Muscle layer of colon (tissue), 2 donors: ENCODE results near the gene SRC.
A peak's percentile ranks its signal among the peaks of the same experiment; 100 is the strongest.
"Not testable (repeated sequence)": the region's sequence is repeated elsewhere in the genome, so short reads cannot be mapped to it uniquely, and the experiment has no call there.

Experiments used
- H3K27ac ChIP-seq: one replicate; pipeline ENCODE4 v1.7.0; 2013; ENCODE audit warnings: low read depth, mild to moderate bottlenecking, low read length, moderate library complexity
- H3K27me3 ChIP-seq, 2 donors: one replicate each; pipeline ENCODE4 v1.7.0; 2013; ENCODE audit warnings: low read length in 2 of 2, mild to moderate bottlenecking in 2 of 2; ENCODE audit not compliant: insufficient read depth in 2 of 2, control insufficient read depth in 1 of 2
- H3K36me3 ChIP-seq: one replicate; pipeline ENCODE4 v1.7.0; 2013; ENCODE audit warnings: mild to moderate bottlenecking, low read length; ENCODE audit not compliant: insufficient read depth
- H3K4me1 ChIP-seq: one replicate; pipeline ENCODE4 v1.7.0; 2013; ENCODE audit warnings: mild to moderate bottlenecking, low read length; ENCODE audit not compliant: insufficient read depth
- H3K4me3 ChIP-seq, 2 donors: one replicate each; pipeline ENCODE4 v1.7.0; 2013; ENCODE audit warnings: low read length in 2 of 2, low read depth in 1 of 2, mild to moderate bottlenecking in 1 of 2, moderate library complexity in 1 of 2
- H3K9ac ChIP-seq: one replicate; pipeline ENCODE4 v1.7.0; 2013; ENCODE audit warnings: low read length
- H3K9me3 ChIP-seq: one replicate; pipeline ENCODE4 v1.7.0; 2013; ENCODE audit warnings: mild to moderate bottlenecking, low read length
- donor health status: abdominal sarcoma.
- donor health status: Adenocarcinoma of cecum.

SRC gene

GRCh38 chr20:37339208-37339607, 6.7 kb upstream of the SRC start:
- H3K27me3 ChIP-seq = no peaks in the 10 kb centered on the region
- H3K9me3 ChIP-seq = no peaks in the 10 kb centered on the region
- H3K27ac ChIP-seq = no peak overlapping the region
- no peak overlapping the region for H3K4me3 ChIP-seq
- H3K9ac ChIP-seq = no peak overlapping the region
- H3K36me3 ChIP-seq = no peaks in the 10 kb centered on the region
- peaks cover 16% of the 10 kb centered on the region for H3K4me1 ChIP-seq

GRCh38 chr20:37339764-37340109, 6.2 kb upstream of the SRC start:
- not testable (repeated sequence) for H3K9ac ChIP-seq, H3K4me3 ChIP-seq, H3K27me3 ChIP-seq, H3K27ac ChIP-seq, H3K9me3 ChIP-seq, H3K36me3 ChIP-seq
- peaks cover 16% of the 10 kb centered on the region for H3K4me1 ChIP-seq

GRCh38 chr20:37340998-37341397, 4.9 kb upstream of the SRC start:
- Histone ChIP-seq H3K9me3 (no peaks in the 10 kb centered on the region), H3K4me1 (peaks cover 11% of the 10 kb centered on the region), H3K4me3 (no peak overlapping the region), H3K36me3 (no peaks in the 10 kb centered on the region), H3K9ac (no peak overlapping the region), H3K27ac (no peak overlapping the region), H3K27me3 (no peaks in the 10 kb centered on the region)

DNA sequence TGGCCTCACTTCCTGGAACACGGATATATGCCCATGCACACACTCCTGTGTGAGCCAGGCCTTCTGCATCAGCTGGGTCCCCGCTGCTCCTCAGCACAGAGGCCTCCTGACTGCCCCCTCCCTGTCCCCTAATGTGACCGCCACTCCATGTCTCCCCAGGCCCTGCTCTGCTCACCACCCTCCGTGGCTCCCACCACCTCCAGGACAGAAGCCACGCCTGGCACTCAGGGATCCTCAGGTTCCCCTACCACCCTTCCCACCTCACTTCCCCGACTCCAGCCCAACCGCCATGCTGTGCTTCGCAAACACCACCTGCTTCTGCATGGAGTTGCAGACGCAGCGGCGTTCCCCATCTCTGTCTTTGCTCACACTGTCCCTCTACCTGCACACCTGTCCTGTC, 4.3 kb upstream of the SRC start:
- H3K27ac ChIP-seq = no peak overlapping the region
- H3K4me3 ChIP-seq = no peak overlapping the region
- no peaks in the 10 kb centered on the region for H3K27me3 ChIP-seq
- H3K9me3 ChIP-seq = no peaks in the 10 kb centered on the region
- peaks cover 7% of the 10 kb centered on the region for H3K4me1 ChIP-seq
- H3K9ac ChIP-seq = no peak overlapping the region
- H3K36me3 ChIP-seq = no peaks in the 10 kb centered on the region

DNA sequence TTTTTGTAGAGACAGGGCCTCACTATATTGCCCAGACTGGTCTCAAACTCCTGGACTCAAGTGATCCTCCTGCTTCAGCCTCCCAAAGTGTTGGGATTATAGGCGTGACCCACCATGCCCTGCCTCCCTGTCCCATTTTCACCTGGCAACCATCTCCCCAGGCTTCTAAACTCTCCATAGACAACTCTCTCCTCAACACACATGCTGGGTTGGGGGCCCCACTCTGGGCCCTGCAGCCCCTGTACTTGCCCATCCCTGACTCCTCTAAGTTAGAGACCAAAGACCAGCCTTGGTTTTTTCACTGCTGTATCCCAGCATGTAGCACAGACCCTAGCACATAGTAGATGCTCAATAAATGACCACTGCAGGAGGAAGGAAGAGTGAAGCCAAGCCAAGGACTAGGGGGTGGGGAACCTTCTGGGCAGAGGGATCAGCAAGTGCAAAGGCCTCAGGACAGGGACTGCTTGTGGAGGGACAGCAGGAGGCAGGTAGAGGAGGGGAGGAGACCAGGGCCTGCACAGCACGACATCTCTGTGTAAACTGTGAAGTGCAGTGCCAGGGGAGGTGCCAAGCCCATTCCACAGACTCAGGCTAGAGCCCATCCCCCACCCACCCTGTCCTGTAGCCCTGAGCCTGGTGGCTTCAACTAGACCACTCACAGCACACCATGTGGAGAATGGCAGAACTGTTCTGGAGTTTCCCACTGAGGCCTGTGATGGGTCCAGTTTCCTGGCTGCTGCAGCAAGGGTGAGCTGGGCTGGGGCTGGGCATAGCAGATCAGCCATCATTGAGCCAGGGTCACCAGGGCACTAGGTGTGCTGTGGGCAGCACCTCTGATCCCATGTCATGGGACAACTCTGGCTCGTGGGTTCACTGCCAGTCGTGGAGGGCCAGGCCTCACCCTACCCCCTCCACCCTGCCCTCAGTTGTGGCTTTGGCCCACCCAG, 3.4 kb upstream of the SRC start:
- no peaks in the 10 kb centered on the region for H3K9me3 ChIP-seq
- H3K9ac ChIP-seq = no peak overlapping the region
- no peaks in the 10 kb centered on the region for H3K36me3 ChIP-seq
- H3K4me1 ChIP-seq = peaks cover 8% of the 10 kb centered on the region
- H3K27ac ChIP-seq = no peak overlapping the region
- H3K4me3 ChIP-seq = no peak overlapping the region
- H3K27me3 ChIP-seq = no peaks in the 10 kb centered on the region

GRCh38 chr20:37343212-37343993, 2.5 kb upstream of the SRC start:
- no peaks in the 10 kb centered on the region for H3K9me3 ChIP-seq
- H3K27ac ChIP-seq = no peak overlapping the region
- no peaks in the 10 kb centered on the region for H3K36me3 ChIP-seq
- peaks cover 17% of the 10 kb centered on the region for H3K4me1 ChIP-seq
- H3K4me3 ChIP-seq = no peak overlapping the region
- H3K9ac ChIP-seq = no peak overlapping the region
- H3K27me3 ChIP-seq = no peaks in the 10 kb centered on the region

DNA sequence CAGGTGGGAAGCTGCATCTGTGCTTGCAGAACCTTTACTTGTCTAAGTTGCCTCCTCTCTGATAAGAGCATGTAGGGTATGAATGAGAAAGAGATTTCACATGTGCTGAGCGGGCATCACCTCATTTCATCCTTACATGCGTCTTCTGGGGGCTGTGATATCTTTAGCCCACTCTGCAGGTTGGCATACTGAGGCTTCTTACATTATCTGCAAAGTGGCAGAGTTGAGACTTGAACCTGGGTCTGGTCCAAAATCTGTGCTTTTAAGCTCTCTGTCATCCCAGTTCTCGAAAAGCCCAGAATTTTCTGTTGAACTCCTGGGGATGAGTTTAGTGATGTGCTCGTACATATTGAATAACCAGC, 2.0 kb upstream of the SRC start:
- Histone ChIP-seq H3K27ac (no peak overlapping the region), H3K9ac (no peak overlapping the region)

DNA sequence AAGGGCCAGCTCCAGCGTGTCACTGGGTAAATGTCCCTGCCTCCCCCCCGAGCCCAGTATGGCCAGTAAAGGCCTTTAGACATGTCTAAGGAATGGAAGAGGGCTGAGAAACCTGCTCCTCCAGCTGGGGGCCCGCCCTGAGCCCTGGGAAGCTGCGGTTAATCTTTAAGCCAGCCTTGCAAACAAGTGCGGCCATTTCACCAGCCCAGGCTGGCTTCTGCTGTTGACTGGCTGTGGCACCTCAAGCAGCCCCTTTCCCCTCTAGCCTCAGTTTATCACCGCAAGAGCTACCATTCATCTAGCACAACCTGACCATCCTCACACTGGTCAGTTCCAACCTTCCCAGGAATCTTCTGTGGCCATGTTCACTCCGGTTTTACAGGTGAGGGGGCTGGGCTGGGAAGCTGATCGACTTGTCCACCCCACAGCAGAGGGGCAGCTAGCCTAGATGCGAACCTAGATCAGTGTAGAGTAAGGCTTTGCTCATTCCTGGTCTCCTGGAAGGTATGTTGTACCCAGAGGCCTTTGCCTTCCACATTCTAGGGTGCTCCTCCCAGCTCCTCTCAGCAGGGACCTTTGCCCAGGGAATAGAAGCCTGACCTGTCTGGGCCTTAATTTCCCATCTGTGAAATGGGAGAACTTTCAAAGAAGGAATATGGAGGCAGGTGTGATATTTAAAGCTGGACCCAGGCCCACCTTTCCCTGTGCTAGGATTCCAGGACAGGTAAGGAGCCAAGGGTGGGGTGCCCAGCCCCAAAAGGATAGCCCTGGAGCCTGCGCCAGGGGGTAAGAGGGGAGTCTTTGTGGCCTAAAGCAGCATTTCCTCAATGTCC, 1.2 kb upstream of the SRC start:
- Histone ChIP-seq H3K27ac (peak overlapping the region; percentile 78), H3K4me1 (peaks cover 24% of the 10 kb centered on the region), H3K36me3 (no peaks in the 10 kb centered on the region), H3K9me3 (no peaks in the 10 kb centered on the region), H3K9ac (no peak overlapping the region), H3K4me3 (peak overlapping the region in 1 of 2 donors; percentile 65), H3K27me3 (no peaks in the 10 kb centered on the region)

More for the DNA sequence above, 2.0 kb upstream of the SRC start:
- Histone ChIP-seq H3K27me3 (no peaks in the 10 kb centered on the region), H3K4me3 (no peak overlapping the region), H3K4me1 (peaks cover 18% of the 10 kb centered on the region), H3K36me3 (no peaks in the 10 kb centered on the region), H3K9me3 (no peaks in the 10 kb centered on the region)

GRCh38 chr20:37346236-37346534, 245 bp downstream of the SRC start:
- H3K27ac ChIP-seq = peak overlapping the region; percentile 87
- peaks cover 26% of the 10 kb centered on the region for H3K4me1 ChIP-seq
- peak overlapping the region in 1 of 2 donors; percentile 41 for H3K4me3 ChIP-seq
- H3K27me3 ChIP-seq = no peaks in the 10 kb centered on the region
- H3K36me3 ChIP-seq = no peaks in the 10 kb centered on the region
- no peak overlapping the region for H3K9ac ChIP-seq
- H3K9me3 ChIP-seq = no peaks in the 10 kb centered on the region

DNA sequence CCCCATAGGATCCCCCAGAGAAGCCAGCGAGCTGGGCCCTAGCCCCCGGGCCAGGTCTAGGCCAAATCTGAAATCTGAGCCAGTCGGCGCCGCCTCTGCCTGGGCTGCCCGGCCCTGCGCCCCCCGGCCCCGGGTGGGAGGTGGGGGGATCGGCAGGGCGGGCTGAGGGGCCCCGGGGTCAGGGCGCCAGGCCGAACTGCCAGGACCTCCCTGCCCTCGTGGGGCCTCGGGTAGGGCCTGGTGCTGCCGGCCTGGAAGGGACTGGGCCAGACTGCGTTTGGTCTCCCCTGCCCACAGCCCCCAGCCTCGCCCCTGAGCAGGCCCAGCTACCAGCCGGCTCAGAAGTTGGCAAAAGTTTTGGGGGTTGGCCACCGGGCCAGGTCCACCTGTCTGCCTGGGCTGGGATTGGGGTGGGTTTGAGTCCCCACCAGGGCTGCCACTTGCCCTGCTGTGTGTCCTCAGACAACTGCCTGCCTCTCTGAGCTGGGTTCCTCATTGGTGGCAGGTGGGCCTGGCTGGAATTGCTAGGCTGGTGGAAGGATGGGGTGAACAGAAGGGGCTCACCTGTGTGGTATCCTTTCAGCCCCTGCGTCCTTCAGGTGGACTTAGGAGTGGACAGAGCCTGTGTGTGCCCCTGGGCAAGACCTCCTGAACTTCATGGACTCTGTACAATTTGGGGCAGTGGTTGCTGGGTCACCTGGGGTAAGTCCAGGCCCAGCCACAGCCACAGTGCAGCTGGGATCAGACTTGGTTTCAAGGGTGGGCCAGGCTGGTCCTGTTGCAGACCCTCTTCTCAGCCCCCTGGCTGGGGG, 801 bp downstream of the SRC start:
- Histone ChIP-seq H3K4me1 (peaks cover 26% of the 10 kb centered on the region), H3K9ac (peak overlapping the region; percentile 81), H3K4me3 (peak overlapping the region; percentile 41 to 74), H3K27ac (peak overlapping the region; percentile 87), H3K9me3 (no peaks in the 10 kb centered on the region), H3K36me3 (no peaks in the 10 kb centered on the region), H3K27me3 (no peaks in the 10 kb centered on the region)
